ENCODE data around the gene SCUBE1. TPM values are rescaled to one million over a fixed set of nuclear protein-coding genes. Genes with fewer than 3 reads are reported as not detected.

SCUBE1 gene
- total and polyA plus RNA-seq, 11 donors, result 0.04 to 0.40 (median 0.24) TPM; not detected in 1

DNA sequence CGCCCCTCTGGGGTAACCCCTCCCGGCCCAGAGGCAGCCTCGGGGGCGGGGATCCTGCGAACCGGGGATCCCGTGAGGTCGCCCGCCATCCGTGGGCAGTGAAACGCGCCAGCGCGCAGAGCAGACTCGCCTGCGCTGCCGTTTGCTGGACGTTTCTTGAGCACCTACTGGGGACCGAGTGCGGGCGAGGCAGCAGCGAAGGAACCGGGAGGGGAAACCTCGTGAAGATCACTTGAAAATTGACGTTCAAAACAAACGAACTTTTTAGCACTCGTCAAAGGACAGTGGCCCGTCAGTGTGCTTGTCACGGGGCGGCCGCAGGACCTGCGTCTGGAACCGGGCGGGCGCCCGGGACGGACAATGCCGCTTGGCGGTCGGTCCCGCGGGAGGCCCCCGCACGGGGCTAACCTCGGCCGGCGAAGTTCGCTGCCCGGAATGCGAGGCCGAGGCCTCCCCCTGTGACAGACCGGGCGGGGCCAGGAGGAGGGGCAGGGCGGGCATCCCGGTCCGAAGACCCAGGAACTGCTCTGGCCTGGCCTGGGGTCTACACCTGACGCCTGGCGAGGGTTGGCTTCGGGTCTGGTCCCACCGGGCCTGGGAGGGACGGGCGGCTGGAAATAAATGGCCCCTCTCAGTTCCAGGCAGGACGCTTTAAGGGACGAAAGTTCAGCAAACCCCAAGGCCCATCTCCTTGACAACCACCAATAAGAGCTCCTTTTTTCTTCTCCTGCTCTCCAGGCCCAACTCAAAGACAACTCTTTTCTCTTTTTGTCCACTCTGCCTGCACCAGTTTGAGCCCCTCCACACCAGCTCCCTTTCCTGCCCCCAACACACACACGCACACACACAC, 723 bp upstream of the SCUBE1 start:
- intact Hi-C loops (cut with DNase I), result loop anchor here in 4 of 10 donors (2.0 to 10.0 kb wide), 3 partner anchors 69 to 113 kb away; no protein-coding TSS in a partner anchor
- H3K4me1 ChIP-seq, result peaks cover 0 to 21% (median 0%) of the 10 kb centered on the region in 12 donors
- H3K27ac ChIP-seq, result no peak overlapping the region
- H3K4me3 ChIP-seq, result peak overlapping the region in 8 of 12 donors; percentile 9 to 39 (median 20)
- ATAC-seq (peak in 1 of 4 donors; percentile 16), DNase-seq (no peak)
- H3K27me3 ChIP-seq, result peaks cover 22 to 80% (median 49%) of the 10 kb centered on the region in 9 donors
- no peaks in the 10 kb centered on the region for H3K36me3 ChIP-seq
- whole genome bisulfite sequencing, 4 donors, result 11 to 20% (median 13%) methylated on average over 30 to 65 of the region's 65 CpGs
- no peaks in the 10 kb centered on the region for H3K9me3 ChIP-seq
- no peak for TF ChIP-seq POLR2A (IDR thresholded peaks at IDR 0.05)
- TF ChIP-seq, protein P1, sequence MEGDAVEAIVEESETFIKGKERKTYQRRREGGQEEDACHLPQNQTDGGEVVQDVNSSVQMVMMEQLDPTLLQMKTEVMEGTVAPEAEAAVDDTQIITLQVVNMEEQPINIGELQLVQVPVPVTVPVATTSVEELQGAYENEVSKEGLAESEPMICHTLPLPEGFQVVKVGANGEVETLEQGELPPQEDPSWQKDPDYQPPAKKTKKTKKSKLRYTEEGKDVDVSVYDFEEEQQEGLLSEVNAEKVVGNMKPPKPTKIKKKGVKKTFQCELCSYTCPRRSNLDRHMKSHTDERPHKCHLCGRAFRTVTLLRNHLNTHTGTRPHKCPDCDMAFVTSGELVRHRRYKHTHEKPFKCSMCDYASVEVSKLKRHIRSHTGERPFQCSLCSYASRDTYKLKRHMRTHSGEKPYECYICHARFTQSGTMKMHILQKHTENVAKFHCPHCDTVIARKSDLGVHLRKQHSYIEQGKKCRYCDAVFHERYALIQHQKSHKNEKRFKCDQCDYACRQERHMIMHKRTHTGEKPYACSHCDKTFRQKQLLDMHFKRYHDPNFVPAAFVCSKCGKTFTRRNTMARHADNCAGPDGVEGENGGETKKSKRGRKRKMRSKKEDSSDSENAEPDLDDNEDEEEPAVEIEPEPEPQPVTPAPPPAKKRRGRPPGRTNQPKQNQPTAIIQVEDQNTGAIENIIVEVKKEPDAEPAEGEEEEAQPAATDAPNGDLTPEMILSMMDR (IDR thresholded peaks at IDR 0.05), result no peak

DNA sequence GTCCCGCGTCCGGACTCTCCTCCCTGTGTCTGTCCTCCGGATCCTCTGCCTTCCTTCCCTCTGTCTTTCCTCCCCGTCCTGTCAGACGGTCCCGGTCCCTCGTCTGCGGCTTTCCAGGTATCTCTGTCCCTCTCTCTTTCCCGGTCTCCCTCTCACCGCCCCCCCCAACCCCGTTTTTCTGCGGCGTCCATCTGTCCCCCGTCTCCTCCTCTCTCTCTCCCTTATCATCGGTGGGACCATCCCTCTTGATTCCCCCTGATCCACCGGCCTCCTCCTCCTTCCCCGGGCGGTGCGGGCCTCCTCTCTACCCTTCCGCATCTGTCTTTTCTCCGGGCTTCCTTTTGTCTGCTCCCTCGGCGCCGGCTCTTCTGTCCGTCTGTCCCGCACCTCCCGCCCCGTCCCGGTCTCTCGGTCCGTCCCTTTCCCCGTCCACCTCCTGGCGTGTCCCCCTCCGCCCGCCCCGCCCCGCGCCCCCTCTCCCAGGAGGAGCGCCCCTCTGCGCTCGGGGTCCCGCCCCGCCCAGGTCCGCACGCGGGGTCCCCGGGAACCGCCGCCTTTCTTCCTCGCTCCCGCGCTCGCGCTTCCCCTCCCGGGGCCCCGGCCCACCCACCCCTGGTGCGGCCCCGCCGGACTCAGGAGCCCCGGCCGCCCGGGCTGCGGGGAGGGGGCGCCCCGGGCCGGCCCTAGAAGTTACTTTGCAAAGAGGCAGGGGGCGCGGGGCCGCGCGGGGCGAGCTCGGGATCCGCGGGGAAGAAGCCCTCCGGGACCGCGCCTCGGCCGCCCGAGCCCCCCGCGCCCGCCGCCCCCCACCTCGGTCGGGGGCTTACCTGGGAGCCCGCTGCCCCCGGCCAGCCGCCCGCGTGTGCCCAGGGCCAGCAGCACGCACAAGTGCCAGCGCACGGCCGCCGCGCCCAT, 568 bp downstream of the SCUBE1 start:
- no peak overlapping the region for H3K27ac ChIP-seq

DNA sequence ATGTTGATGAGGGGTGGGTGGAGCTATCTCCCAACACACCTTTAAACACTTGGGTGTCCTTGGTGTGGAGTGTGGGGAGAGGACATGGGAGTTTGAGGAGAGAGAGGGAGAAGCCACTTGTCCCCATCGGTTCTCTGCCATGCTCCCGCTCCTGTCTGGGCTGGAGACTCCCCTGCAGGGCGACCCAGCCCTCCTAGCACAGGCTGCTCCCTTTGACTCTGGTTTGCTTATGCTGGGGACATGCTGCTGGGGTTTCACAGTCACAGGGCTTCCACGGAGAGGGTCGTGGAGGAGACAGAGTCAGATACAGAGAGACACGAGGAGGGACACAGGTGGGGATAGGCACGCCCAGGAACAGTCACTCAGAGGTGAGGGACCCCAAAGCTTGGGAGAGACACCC, 1.6 kb downstream of the SCUBE1 start:
- intact Hi-C loops (cut with DNase I), result loop anchor here in 2 of 10 donors (10.0 kb wide), 1 partner anchor 107 kb away; no protein-coding TSS in a partner anchor
- no peak overlapping the region for H3K27ac ChIP-seq
- peaks cover 22 to 69% (median 49%) of the 10 kb centered on the region in 9 donors for H3K27me3 ChIP-seq
- no peak for DNase-seq
- TF ChIP-seq, protein P1 (IDR thresholded peaks at IDR 0.05), result no peak
- TF ChIP-seq POLR2A (IDR thresholded peaks at IDR 0.05), result no peak
- H3K9me3 ChIP-seq, result no peaks in the 10 kb centered on the region
- ATAC-seq, result no peak
- H3K4me3 ChIP-seq, result no peak overlapping the region
- WGBS, 4 donors, result 36 to 48% (median 39%) methylated on average over 7 of the region's 7 CpGs
- peaks cover 0 to 19% (median 0%) of the 10 kb centered on the region in 12 donors for H3K4me1 ChIP-seq
- H3K36me3 ChIP-seq, result no peaks in the 10 kb centered on the region

More for the DNA sequence above, 568 bp downstream of the SCUBE1 start:
- TF ChIP-seq, protein P1 (IDR thresholded peaks at IDR 0.05), result no peak
- no peak for TF ChIP-seq POLR2A (IDR thresholded peaks at IDR 0.05)
- peak overlapping the region in 3 of 12 donors; percentile 18 to 38 (median 23) for H3K4me3 ChIP-seq
- peaks cover 22 to 74% (median 49%) of the 10 kb centered on the region in 9 donors for H3K27me3 ChIP-seq
- DNase-seq (no peak), ATAC-seq (no peak)
- intact Hi-C loops (cut with DNase I), result loop anchor here in 2 of 10 donors (10.0 kb wide), 1 partner anchor 108 kb away; no protein-coding TSS in a partner anchor
- H3K9me3 ChIP-seq, result no peaks in the 10 kb centered on the region
- peaks cover 0 to 21% (median 0%) of the 10 kb centered on the region in 12 donors for H3K4me1 ChIP-seq
- 2 to 4% (median 3%) methylated on average over 32 to 99 of the region's 99 CpGs for WGBS, 4 donors
- no peaks in the 10 kb centered on the region for H3K36me3 ChIP-seq
